Activated CD4-positive, alpha-beta memory T cell treated with anti-CD3 and anti-CD28 coated beads for 36 hours (primary cell): ENCODE results near the gene SEMA4F. TPM values are rescaled to one million over a fixed set of nuclear protein-coding genes. Genes with fewer than 3 reads are reported as not detected.

Source experiments
- CTCF ChIA-PET: fragments of 350-600 bp; sonication (Branson Sonifier 250); formaldehyde crosslinking; loops from one replicate; lab custom pipeline; 2021; ENCODE audit warnings: antibody characterized with exemption, inconsistent platforms; lab: Charles Lee
- POLR2A ChIA-PET: fragments of 350-600 bp; sonication (Branson Sonifier 250); formaldehyde crosslinking; loops from one replicate; lab custom pipeline; 2021; ENCODE audit warnings: antibody characterized with exemption; lab: Charles Lee
- DNase-seq: peaks from one replicate; pipeline ENCODE4 v3.0.0-alpha.2; 2020
- H3K27ac Mint-ChIP-seq: one replicate; pipeline ENCODE4 v1.8.0; 2021; ENCODE audit warnings: mixed read lengths
- H3K27me3 Mint-ChIP-seq: one replicate; pipeline ENCODE4 v1.8.0; 2021; ENCODE audit warnings: mixed read lengths
- H3K36me3 Mint-ChIP-seq: one replicate; pipeline ENCODE4 v1.8.0; 2021; ENCODE audit warnings: mixed read lengths
- H3K4me1 Mint-ChIP-seq: one replicate; pipeline ENCODE4 v1.8.0; 2021; ENCODE audit warnings: low read depth, mixed read lengths
- H3K4me3 Mint-ChIP-seq: one replicate; pipeline ENCODE4 v1.8.0; 2021; ENCODE audit warnings: mild to moderate bottlenecking, mixed read lengths
- H3K9me3 Mint-ChIP-seq: one replicate; pipeline ENCODE4 v1.8.0; 2021; ENCODE audit warnings: mixed read lengths
- intact Hi-C: fragments of 100-400 bp; cut with micrococcal nuclease; formaldehyde crosslinking; loops from one replicate; pipeline ENCODE4 v1.15.1; 2023
- total RNA-seq, 2 experiments: library from RNA; stranded (reverse); gene quantifications; one replicate each; pipeline ENCODE4 v1.2.3, GENCODE V29; 2021

SEMA4F gene
- total RNA-seq, 2 experiments from 2014 or later: 7.7 to 7.9 TPM

DNA sequence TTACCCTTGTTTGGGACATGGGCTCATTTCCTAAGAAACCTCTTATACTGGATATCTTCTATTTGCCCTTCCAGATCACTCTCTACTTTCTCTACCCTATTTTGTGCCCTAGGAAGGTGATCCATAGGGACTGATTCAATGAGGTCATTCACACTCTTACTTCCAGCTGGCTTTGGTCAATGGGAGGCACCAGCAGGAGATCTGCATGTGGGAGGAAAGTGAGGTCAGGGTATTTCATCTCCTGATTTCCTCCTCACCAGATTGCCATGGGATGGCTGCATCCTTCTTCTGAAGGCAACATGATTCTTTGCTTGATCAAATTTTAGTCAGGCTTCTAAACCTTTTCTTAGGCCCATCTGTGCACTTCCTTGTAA is 21.1 kb upstream of the SEMA4F start:
- CTCF ChIA-PET: no interaction called here
- no peaks in the 10 kb centered on the region for H3K27me3 Mint-ChIP-seq
- intact Hi-C loops: no loop called here
- H3K4me3 Mint-ChIP-seq: no peak overlapping the region
- POLR2A ChIA-PET: no interaction called here
- H3K4me1 Mint-ChIP-seq: no peaks in the 10 kb centered on the region
- H3K36me3 Mint-ChIP-seq: no peaks in the 10 kb centered on the region
- H3K27ac Mint-ChIP-seq: no peak overlapping the region
- no peak for DNase-seq
- no peaks in the 10 kb centered on the region for H3K9me3 Mint-ChIP-seq

- no peak overlapping the region for H3K4me3 Mint-ChIP-seq
- H3K9me3 Mint-ChIP-seq: no peaks in the 10 kb centered on the region
- no peaks in the 10 kb centered on the region for H3K4me1 Mint-ChIP-seq
- no peaks in the 10 kb centered on the region for H3K36me3 Mint-ChIP-seq
- H3K27me3 Mint-ChIP-seq: peaks cover 9% of the 10 kb centered on the region
- no peak overlapping the region for H3K27ac Mint-ChIP-seq
- DNase-seq: no peak
- ChIA-PET CTCF (no interaction called here), POLR2A (no interaction called here)
- intact Hi-C loops: no loop called here
Measured at GRCh38 chr2:74639550-74639949, 14.5 kb upstream of the SEMA4F start.

GRCh38 chr2:74645344-74645743 is 8.7 kb upstream of the SEMA4F start:
- H3K27ac Mint-ChIP-seq: no peak overlapping the region
- ChIA-PET CTCF (no interaction called here), POLR2A (no interaction called here)

GRCh38 chr2:74646201-74646600 is 7.8 kb upstream of the SEMA4F start:
- no peaks in the 10 kb centered on the region for H3K9me3 Mint-ChIP-seq
- H3K4me1 Mint-ChIP-seq: peaks cover 2% of the 10 kb centered on the region
- no peak overlapping the region for H3K27ac Mint-ChIP-seq
- intact Hi-C loops: no loop called here
- ChIA-PET CTCF (no interaction called here), POLR2A (no interaction called here)
- DNase-seq: no peak
- peaks cover 15% of the 10 kb centered on the region for H3K27me3 Mint-ChIP-seq
- no peak overlapping the region for H3K4me3 Mint-ChIP-seq
- no peaks in the 10 kb centered on the region for H3K36me3 Mint-ChIP-seq

More at GRCh38 chr2:74645344-74645743, 8.7 kb upstream of the SEMA4F start:
- intact Hi-C loops: no loop called here
- H3K4me3 Mint-ChIP-seq: no peak overlapping the region
- DNase-seq: no peak
- no peaks in the 10 kb centered on the region for H3K9me3 Mint-ChIP-seq
- peaks cover 2% of the 10 kb centered on the region for H3K4me1 Mint-ChIP-seq
- peaks cover 19% of the 10 kb centered on the region for H3K27me3 Mint-ChIP-seq
- H3K36me3 Mint-ChIP-seq: no peaks in the 10 kb centered on the region

DNA sequence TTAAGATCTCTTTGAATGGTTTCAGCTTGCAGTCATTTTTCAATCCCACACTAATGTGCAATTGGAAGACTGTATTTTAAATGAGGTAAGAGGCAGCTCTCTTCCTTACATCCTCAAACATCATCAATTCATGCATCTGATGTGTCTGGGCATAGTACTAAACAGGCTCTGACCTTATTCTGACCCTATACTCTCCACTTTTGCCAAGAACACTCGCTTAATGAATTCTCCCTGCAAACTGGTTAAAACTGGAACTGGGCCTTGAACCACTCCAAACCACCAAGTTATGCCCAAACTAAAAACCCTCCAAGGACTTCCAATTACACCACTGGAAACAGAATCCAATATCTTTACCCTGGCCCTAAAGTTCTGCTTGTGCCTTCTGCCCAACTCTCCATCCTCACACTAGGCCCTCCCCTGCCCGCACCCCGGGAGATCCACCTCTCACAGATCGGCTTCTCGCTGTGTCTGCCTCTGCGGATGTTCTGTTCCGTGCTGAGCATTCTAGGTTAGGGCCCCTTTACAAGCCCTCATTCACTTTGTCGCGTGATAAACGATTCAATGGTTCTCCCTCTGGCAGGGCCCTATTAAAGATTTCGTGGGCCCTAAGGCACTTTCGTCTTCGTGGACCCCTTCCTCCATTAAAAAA is 7.1 kb upstream of the SEMA4F start:
- Mint-ChIP-seq H3K4me1 (peaks cover 2% of the 10 kb centered on the region), H3K36me3 (no peaks in the 10 kb centered on the region), H3K9me3 (no peaks in the 10 kb centered on the region), H3K4me3 (no peak overlapping the region), H3K27me3 (peaks cover 15% of the 10 kb centered on the region), H3K27ac (no peak overlapping the region)
- DNase-seq: no peak
- ChIA-PET POLR2A (no interaction called here), CTCF (no interaction called here)
- intact Hi-C loops: no loop called here

GRCh38 chr2:74648009-74648443 is 6.0 kb upstream of the SEMA4F start, which contains the start of gene M1AP:
TSS of gene M1AP (minus strand) at chr2:74648330. CDS start at chr2:74640275, 8,055 bp downstream.
- intact Hi-C loops: no loop called here
- CTCF ChIA-PET: no interaction called here

DNA sequence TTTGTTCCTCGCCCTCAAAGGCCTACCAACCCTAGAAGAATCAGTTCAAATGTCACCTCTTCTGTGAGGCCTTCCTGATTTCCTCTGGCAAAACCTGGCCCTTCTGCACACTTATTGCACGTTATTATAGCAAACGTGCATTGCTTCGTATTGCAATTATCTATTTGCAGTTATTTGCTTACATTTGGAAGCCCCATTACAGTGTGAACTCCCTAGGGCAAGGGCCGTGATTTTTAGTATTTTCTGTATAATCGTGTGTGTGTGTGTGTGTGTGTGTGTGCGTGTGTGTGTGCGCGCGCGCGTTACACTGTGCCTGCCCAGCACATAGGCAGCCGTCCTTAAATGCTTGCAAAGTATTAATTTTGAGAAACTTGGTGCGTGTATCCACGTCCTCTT is 460 bp upstream of the SEMA4F start:
- Mint-ChIP-seq H3K27me3 (peaks cover 2% of the 10 kb centered on the region), H3K36me3 (no peaks in the 10 kb centered on the region), H3K27ac (peak overlapping the region; percentile 31), H3K4me1 (peaks cover 13% of the 10 kb centered on the region), H3K4me3 (peak overlapping the region; percentile 80), H3K9me3 (no peaks in the 10 kb centered on the region)
- DNase-seq: no peak
- ChIA-PET POLR2A (interaction anchor here (0.7 to 1.2 kb wide), 3 partner anchors 124 to 1841 kb away, joined by 3 to 4 read pairs (median 3); partner anchors contain the start of genes AUP1, HK2 and HTRA2), CTCF (no interaction called here)
- intact Hi-C loops: no loop called here

More at GRCh38 chr2:74648009-74648443, 6.0 kb upstream of the SEMA4F start, which contains the start of gene M1AP:
- POLR2A ChIA-PET: no interaction called here
- Mint-ChIP-seq H3K4me1 (peaks cover 2% of the 10 kb centered on the region), H3K36me3 (no peaks in the 10 kb centered on the region), H3K9me3 (no peaks in the 10 kb centered on the region), H3K27me3 (peaks cover 13% of the 10 kb centered on the region), H3K27ac (no peak within 1 kb of the TSS), H3K4me3 (no peak within 1 kb of the TSS)
- no peak for DNase-seq

DNA sequence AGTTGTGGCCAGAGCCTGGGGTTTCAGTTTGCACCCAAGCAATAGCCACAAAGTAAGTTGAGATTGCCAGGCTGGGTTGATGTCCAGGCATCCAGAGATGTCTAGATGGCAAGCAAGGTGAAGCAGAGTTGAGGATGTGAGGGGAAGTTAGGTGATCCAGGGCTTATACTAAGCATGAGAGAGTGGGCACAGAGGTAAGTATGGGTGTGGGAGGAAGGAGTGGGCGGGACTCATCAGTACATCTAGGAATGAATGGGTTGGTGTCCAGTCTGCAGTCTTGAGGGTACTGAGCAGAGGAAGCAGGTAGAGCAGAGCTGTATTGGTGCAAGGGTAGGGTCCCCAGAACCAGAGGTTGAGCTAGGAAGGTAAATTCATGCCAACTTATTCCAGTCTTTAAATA is 1.5 kb downstream of the SEMA4F start:
- Mint-ChIP-seq H3K36me3 (no peaks in the 10 kb centered on the region), H3K9me3 (no peaks in the 10 kb centered on the region), H3K27ac (no peak overlapping the region), H3K4me3 (no peak overlapping the region), H3K4me1 (peaks cover 13% of the 10 kb centered on the region), H3K27me3 (no peaks in the 10 kb centered on the region)
- ChIA-PET POLR2A (no interaction called here), CTCF (interaction anchor here (0.6 kb wide), 2 partner anchors 184 to 263 kb away, joined by 4 read pairs; no protein-coding TSS in a partner anchor)
- intact Hi-C loops: loop anchor here (2.0 kb wide), 1 partner anchor 179 kb away; the partner anchor contains the start of gene HK2
- no peak for DNase-seq

GRCh38 chr2:74658516-74658915 is 4.5 kb downstream of the SEMA4F start:
- H3K4me3 Mint-ChIP-seq: no peak overlapping the region
- ChIA-PET POLR2A (no interaction called here), CTCF (no interaction called here)
- H3K9me3 Mint-ChIP-seq: no peaks in the 10 kb centered on the region
- H3K27me3 Mint-ChIP-seq: no peaks in the 10 kb centered on the region
- DNase-seq: no peak
- peaks cover 13% of the 10 kb centered on the region for H3K4me1 Mint-ChIP-seq
- intact Hi-C loops: no loop called here
- no peaks in the 10 kb centered on the region for H3K36me3 Mint-ChIP-seq
- no peak overlapping the region for H3K27ac Mint-ChIP-seq

DNA sequence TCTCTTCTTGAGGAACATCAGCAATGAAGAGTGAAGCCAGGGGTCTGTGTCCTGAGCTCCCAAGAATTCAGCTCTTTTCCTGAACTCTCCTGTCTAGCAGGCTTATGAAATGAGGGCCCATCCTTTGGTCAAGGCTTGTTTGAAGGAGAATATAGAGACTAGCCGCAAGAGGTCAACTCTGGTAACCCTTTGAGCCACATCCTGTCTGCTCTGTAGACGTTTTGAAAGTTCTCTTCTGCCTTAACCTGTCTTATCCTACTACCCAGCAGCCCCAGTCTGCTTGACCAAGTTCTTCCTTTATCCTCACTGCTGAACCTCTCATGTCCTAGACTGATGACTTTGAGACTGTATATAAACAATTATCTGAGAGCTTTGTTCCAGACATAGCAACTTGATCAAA is 5.4 kb downstream of the SEMA4F start:
- peaks cover 12% of the 10 kb centered on the region for H3K4me1 Mint-ChIP-seq
- H3K27ac Mint-ChIP-seq: no peak overlapping the region
- no peaks in the 10 kb centered on the region for H3K9me3 Mint-ChIP-seq
- POLR2A ChIA-PET: no interaction called here
- CTCF ChIA-PET: no interaction called here
- H3K27me3 Mint-ChIP-seq: no peaks in the 10 kb centered on the region
- DNase-seq: no peak
- H3K36me3 Mint-ChIP-seq: no peaks in the 10 kb centered on the region
- H3K4me3 Mint-ChIP-seq: no peak overlapping the region
- intact Hi-C loops: no loop called here

DNA sequence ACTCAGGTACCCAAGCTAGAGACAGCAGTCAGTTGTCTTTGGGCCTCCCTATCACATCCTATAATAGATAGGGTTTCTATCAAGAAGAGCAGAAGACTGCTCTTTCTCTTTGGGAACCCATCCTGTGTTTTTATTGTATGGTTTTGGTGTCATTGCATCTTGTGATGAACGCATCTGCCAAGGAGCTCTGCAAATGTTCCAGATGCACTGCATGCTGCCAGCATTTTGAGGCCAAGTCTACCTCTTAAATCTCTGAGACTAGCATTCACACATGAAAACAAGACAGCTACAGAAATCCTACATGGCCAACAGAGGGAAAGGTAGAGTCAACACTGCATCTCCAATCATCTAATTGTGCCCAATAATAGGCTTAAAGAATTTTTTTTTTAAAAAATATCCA is 14.0 kb downstream of the SEMA4F start:
- no peaks in the 10 kb centered on the region for H3K4me1 Mint-ChIP-seq
- no peak overlapping the region for H3K27ac Mint-ChIP-seq
- no peaks in the 10 kb centered on the region for H3K9me3 Mint-ChIP-seq
- ChIA-PET CTCF (no interaction called here), POLR2A (no interaction called here)
- H3K4me3 Mint-ChIP-seq: no peak overlapping the region
- no peak for DNase-seq
- no peaks in the 10 kb centered on the region for H3K27me3 Mint-ChIP-seq
- H3K36me3 Mint-ChIP-seq: peaks cover 1% of the 10 kb centered on the region
- intact Hi-C loops: no loop called here

GRCh38 chr2:74670263-74670662 is 16.2 kb downstream of the SEMA4F start:
- Mint-ChIP-seq H3K4me1 (no peaks in the 10 kb centered on the region), H3K36me3 (peaks cover 4% of the 10 kb centered on the region), H3K9me3 (no peaks in the 10 kb centered on the region), H3K27ac (no peak overlapping the region), H3K27me3 (no peaks in the 10 kb centered on the region), H3K4me3 (no peak overlapping the region)
- DNase-seq: no peak
- ChIA-PET CTCF (no interaction called here), POLR2A (no interaction called here)
- intact Hi-C loops: no loop called here

- no peaks in the 10 kb centered on the region for H3K9me3 Mint-ChIP-seq
- ChIA-PET POLR2A (no interaction called here), CTCF (no interaction called here)
- intact Hi-C loops: no loop called here
- H3K4me1 Mint-ChIP-seq: no peaks in the 10 kb centered on the region
- H3K36me3 Mint-ChIP-seq: peaks cover 13% of the 10 kb centered on the region
- H3K27ac Mint-ChIP-seq: no peak overlapping the region
- no peak overlapping the region for H3K4me3 Mint-ChIP-seq
- no peak for DNase-seq
- H3K27me3 Mint-ChIP-seq: no peaks in the 10 kb centered on the region
Measured at GRCh38 chr2:74671479-74671878, 17.4 kb downstream of the SEMA4F start.
